ENCODE data around the gene NUP62.

Gene NUP62

DNA sequence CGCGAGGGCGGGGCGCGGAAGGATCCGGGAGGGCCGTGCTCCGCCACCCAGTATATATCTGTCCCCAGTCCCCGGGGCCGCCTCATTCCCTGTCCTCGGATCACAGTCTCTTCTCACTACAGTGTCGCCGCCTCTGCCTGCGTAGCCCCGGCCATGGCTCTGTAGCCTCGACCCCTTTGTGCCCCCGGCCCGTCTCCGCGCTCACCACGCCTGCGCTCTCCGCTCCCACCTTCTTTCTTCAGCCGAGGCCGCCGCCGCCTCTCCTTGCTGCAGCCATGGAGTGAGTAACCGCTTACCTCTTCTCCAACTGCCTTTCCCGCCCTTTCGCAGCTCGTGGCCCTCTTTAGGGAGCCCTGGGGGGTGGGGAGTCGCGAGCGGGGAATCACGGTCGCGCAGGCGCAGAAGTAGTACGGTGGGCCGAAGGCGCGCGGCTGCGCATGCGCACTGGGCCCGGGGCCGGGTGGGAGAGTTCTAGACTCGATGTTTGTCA lies at the start of gene NUP62, which contains the start of gene ATF5:
NUP62 (minus strand) TSS at position 384 of the 490 bp plus-strand sequence. CDS start 19,697 bp downstream, outside the sequence.
ATF5 (plus strand) TSS at position 85 of the 490 bp plus-strand sequence. CDS start 1,646 bp downstream, outside the sequence.
- H3K27ac ChIP-seq: peak within 1 kb of the TSS; percentile 75 to 95
- DNase-seq (ENCODE audit: low spot score): peak; percentile 89
- H3K4me3 ChIP-seq: peak within 1 kb of the TSS; percentile 88
- TF ChIP-seq CTCF (IDR thresholded peaks at IDR 0.05): no peak

GRCh38 chr19:49978324-49978723 lies 49.0 kb upstream of the NUP62 start:
- TF ChIP-seq CTCF (IDR thresholded peaks at IDR 0.05): no peak
- no peak overlapping the region for H3K27ac ChIP-seq
- no peak for DNase-seq (ENCODE audit: low spot score)
- no peak overlapping the region for H3K4me3 ChIP-seq

GRCh38 chr19:49977881-49978280 lies 48.6 kb upstream of the NUP62 start:
- Histone ChIP-seq H3K27ac (no peak overlapping the region), H3K4me3 (no peak overlapping the region)
- no peak for DNase-seq (ENCODE audit: low spot score)
- no peak for TF ChIP-seq CTCF (IDR thresholded peaks at IDR 0.05)

- Histone ChIP-seq H3K4me3 (no peak overlapping the region), H3K27ac (no peak overlapping the region)
- TF ChIP-seq CTCF (IDR thresholded peaks at IDR 0.05): no peak
- DNase-seq (ENCODE audit: low spot score): no peak
These were observed 47.8 kb upstream of the NUP62 start for GRCh38 chr19:49977076-49977475.

DNA sequence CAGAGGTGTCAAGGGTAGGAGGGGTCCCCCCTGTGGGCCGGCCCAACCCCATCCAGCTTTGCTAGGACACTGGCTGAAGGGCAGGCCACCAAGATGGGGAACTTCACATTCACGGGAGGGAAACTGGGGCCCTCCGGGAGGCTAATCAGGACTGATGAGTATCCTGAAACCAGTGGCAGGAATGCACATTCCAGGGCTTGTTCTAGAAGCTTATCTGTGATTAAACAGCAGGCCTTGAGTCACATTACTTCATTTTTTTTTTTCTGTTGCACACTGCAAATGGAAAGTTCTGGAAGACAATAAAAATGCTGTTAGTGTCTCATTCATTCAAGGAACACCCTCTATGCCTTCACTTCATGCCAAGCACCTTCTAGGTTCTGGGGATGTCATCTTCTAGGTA lies 47.2 kb upstream of the NUP62 start:
- Histone ChIP-seq H3K27ac (no peak overlapping the region), H3K4me3 (no peak overlapping the region)
- no peak for TF ChIP-seq CTCF (IDR thresholded peaks at IDR 0.05)
- no peak for DNase-seq (ENCODE audit: low spot score)

DNA sequence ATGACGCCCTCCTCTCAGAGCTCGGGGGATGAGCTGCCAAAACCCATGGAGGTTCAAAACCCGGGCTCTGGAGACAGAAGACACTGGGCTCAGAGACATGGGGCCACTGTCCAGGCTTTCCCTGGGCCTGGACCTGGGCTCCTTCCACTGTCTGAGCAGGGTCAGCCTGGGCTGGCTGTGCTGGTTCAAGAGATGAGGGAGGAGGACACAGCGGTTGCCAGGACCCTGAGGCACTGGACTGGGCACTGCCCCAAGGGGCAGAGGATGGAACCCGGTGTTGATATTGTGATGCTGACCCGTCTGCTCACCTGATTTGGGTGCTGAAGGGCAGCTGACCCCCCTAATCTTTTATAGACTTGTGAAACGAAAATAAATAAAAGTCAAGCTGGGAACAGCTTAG lies 45.7 kb upstream of the NUP62 start:
- no peak overlapping the region for H3K27ac ChIP-seq
- no peak for TF ChIP-seq CTCF (IDR thresholded peaks at IDR 0.05)
- H3K4me3 ChIP-seq: no peak overlapping the region
- no peak for DNase-seq (ENCODE audit: low spot score)

DNA sequence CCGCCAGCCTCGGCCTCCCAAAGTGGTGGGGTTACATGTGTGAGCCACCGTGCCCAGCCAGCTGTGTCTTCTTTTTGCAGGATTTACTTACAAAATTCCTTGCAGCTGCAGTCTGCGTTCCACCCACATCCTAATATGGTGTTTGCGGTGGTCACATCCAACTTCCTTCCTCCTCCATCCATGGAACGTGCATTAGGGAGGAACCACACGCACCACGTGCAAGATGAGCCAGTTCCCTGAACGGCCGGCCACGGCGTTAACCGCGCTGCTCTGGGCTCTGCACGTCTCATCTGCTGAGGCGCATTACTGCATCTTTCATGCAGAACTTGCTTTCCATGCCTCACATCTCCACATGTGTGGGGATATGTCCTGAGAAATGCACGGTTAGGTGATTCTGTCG lies 44.7 kb upstream of the NUP62 start:
- no peak overlapping the region for H3K4me3 ChIP-seq
- H3K27ac ChIP-seq: no peak overlapping the region
- DNase-seq (ENCODE audit: low spot score): no peak
- TF ChIP-seq CTCF (IDR thresholded peaks at IDR 0.05): no peak
